IPS DF 4.7 (cell line): ENCODE data around the gene ACOXL.
"Not testable (repeated sequence)": the region's sequence is repeated elsewhere in the genome, so short reads cannot be mapped to it uniquely, and the experiment has no call there.

Experiments used
- DNase-seq: peaks from one replicate; pipeline ENCODE4 v3.0.0-alpha.2; 2013; ENCODE audit warnings: low spot score; ENCODE audit errors: extremely low read depth

ACOXL gene

GRCh38 chr2:111053825-111054515 is 321.6 kb downstream of the ACOXL start:
- DNase-seq = no peak

DNA sequence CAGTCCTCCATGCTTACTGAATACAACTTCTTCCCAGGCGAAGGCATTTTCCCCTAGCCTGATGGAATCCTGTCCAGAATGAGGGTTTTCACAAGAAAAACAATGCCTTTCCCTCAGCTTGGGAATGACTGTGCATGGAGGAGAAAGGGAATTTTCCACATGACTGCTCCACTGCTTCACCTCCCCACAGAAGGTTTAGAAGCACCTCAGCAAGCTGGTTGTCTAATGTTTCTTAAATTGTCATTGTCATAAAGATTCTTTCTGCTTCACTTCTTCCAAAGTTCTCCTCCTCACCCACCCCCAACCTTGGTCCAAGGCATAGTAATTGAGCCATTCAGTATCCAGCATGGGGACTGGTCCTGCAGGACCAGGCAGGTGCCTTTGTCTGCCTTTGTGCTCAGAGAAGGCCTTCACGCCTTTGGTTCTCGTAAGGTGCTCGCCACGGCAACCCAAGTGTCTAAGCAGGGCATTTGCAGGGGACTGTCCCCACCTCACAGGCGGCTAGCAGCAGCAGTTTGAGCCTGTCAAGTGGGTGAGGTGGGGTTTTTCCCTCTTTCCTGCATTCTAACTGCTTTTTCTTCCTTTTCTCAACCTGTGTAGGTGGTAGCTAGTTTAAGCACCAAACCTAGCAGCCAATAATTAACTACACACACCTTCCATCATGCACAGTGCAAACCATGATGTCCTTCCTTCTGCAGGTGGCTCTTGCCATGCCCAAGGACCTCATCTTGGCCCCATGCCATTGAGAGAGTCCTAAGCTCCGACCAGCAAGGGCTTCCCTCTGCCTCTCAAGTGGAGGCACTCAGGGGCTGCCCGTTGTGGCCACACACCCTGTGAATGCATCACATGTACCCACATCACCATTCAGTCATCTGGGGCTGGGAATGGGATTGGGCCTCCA is 322.7 kb downstream of the ACOXL start:
- no peak for DNase-seq

- DNase-seq = no peak
Observed at GRCh38 chr2:111055735-111056134, 323.4 kb downstream of the ACOXL start.

GRCh38 chr2:111057045-111057444 is 324.7 kb downstream of the ACOXL start:
- no peak for DNase-seq

GRCh38 chr2:111057721-111058120 is 325.3 kb downstream of the ACOXL start:
- DNase-seq = no peak

DNA sequence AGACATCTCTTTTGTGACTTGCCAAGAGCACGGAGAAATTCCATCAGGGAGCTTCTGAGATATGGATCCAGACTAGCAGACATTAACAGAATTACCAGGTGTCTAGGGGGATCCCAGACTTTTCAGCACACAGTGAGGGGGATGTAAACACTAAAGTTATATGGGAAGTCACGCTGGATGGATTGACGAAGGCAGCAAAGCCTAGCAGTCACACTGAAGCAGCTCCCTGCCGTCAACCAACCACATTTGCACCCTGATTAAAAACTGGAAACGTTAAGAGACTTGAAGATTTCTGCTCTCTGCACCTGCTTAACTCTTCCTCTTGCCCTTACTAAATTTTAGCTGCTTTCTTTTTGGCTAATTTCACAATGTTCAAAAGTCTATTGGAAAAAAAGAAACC is 325.9 kb downstream of the ACOXL start:
- no peak for DNase-seq

- no peak for DNase-seq
Observed at GRCh38 chr2:111061191-111061590, 328.8 kb downstream of the ACOXL start.

DNA sequence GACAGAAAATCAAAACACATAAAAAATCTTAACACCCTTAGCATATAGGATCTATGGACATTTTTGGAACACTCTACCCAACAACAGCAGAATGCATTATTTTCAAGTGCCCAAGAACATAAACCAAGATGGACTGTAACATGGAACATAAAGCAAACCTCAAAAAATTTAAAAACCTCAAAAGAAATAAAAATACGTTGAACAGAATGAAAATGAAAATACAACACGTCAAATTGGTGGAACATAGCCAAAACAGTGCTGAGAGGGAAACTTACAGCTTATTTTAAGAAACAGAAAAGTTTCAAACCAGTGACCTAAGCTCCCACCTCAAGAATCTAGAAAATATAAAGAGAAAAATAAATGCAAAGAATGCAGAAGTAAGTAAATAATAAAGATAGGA is 330.0 kb downstream of the ACOXL start:
- no peak for DNase-seq

DNA sequence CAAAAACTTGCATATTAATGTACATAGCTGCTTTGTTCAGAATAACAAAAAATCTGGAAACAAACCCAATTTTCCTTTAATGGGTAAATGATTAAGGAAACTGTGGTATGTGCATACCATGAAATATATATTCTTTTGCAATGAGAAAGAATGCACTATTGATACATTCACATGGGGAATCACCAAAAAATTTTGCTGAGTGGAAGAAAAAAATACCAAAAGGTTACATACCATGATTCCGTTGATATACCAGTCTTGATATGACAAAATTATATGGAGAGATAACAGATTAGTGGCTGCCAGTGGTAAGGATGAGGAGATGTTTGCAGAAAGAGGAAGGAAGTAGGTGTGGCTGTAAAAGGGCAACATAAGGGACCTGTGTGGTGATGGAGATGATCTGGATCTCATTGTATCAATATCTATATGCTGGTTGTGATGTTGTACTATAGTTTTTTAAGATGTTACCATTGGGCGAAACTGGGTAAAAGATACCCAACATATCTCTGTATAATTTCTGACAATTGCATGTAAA is 333.8 kb downstream of the ACOXL start:
- no peak for DNase-seq

- DNase-seq = no peak
Observed at GRCh38 chr2:111068435-111069058, 336.2 kb downstream of the ACOXL start.

DNA sequence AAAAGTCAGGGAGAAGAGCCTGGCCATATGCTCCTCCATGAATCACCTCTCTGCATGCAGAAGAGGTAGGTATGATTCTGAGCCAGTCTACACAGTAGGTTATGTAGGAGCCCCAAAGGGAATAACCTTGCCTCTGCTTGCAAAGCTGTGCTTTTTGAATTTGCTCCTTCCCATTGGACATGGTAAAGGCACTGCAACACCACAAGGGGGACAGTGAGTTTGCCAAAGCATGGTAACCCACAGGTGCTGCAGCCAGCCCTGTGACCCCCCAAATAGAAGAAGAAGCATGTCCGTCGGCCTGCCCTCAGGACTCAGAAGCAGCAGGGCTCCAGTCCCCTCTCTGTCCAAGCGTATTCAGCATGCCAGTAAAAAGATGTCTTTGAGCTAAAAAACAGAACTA is 337.3 kb downstream of the ACOXL start:
- DNase-seq = no peak

GRCh38 chr2:111071600-111072171 is 339.3 kb downstream of the ACOXL start:
- no peak for DNase-seq

GRCh38 chr2:111072220-111072871 is 340.0 kb downstream of the ACOXL start:
- no peak for DNase-seq

DNA sequence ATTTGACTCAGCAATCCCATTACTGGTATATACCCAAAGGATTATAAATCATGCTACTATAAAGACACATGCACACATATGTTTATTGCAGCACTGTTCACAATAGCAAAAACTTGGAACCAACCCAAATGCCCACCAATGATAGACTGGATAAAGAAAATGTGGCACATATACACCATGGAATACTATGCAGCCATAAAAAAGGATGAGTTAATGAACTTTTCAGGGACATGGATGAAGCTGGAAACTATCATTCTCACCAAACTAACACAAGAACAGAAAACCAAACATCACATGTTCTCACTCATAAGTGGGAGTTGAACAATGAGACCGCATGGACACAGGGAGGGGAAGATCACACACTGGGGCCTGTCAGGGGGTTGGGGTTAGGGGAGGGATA is 350.3 kb downstream of the ACOXL start:
- DNase-seq = not testable (repeated sequence)

GRCh38 chr2:111091811-111092211 is 359.4 kb downstream of the ACOXL start:
- no peak for DNase-seq

DNA sequence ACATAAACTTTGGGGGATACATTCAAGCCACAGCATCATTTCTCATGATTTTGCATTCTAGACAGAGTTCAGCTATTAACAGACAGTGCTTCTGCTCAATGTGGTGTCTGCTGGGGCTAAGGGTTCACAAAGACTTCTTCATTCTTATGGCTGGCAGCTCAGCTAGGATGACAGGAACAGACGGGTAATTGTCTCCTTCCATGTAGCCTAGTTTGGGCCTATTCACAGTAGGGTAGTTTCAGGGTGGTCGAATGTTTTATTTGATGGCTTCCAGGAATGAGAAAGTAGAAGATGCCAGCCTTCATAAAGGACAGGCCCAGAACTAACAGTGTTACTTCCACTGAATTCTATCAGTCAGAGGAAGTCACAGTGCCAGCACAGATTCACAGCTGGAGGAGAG is 362.3 kb downstream of the ACOXL start:
- no peak for DNase-seq

- DNase-seq = no peak
Observed at GRCh38 chr2:111095434-111095833, 363.1 kb downstream of the ACOXL start.

DNA sequence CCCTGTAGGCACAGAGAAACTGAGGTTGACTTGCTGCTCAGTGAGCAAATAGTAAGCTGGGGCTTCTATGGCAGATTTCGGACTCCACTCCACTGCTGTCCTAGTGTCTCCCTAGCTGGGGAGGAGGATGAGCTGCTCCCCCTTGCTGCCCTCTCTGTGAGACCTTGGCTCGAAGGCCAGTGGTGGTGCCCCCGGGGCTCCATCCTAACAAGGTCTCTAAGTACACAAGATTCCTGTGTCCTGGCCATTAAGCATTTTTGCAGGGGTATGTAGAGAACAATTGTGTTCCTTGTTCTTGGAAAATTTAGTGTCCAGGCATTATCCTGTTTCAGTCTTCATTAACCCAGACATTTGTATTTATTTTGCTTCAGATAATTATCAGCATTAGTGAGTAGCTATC is 367.0 kb downstream of the ACOXL start:
- DNase-seq = no peak

DNA sequence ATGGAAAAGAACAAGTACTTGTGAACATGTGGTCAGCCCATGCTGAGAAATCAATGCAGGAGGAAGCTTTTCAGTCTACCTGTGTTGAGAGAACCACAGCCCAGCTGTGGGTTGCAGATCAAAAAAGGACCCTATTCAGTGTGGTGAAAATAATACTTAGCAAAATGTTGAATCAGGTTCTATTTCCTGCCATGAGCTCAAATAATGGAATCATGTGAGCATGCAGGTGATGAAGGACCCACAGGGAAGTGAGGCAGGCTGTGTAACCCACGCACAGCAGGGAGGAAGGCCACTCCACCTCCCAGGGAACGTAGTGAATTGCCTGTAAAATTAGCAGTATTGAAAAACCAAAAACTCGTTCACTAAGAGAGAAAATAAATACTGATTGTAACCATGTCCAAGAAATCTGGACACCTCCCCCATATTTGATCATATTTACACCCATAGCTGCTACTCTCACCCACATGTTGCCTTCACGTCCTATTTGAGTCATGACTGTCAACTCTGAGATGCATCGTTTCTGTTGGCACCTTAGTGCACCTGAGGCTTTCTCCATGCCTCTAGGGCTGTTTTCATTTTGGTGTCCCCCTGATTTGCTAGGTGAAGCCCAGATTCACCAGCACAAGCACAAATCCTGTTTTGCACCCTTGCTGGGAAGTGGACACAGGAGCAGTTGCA is 367.9 kb downstream of the ACOXL start:
- DNase-seq = no peak

- DNase-seq = no peak
Observed at GRCh38 chr2:111100765-111101162, 368.4 kb downstream of the ACOXL start.

- no peak for DNase-seq
Observed at GRCh38 chr2:111101592-111101991, 369.2 kb downstream of the ACOXL start.
